Endothelial cell of umbilical vein (primary cell): ENCODE measurements around the gene ANKRD16. TPM values are rescaled to one million over a fixed set of nuclear protein-coding genes. Genes with fewer than 3 reads are reported as not detected.

Source experiments
- BruUV-seq: library from RNA; stranded (reverse); fragments of 400-500 nt; replicated peaks from 2 replicates; lab custom pipeline; 2021; lab: Mats Ljungman, UMichigan
- CTCF ChIA-PET: fragments of 300-600, 350-600 bp; sonication (Branson Sonifier 250); formaldehyde crosslinking; loops from one replicate; lab custom pipeline; 2021; ENCODE audit warnings: antibody characterized with exemption, inconsistent platforms; lab: Charles Lee
- POLR2A ChIA-PET: fragments of 300-600, 350-600 bp; sonication (Branson Sonifier 250); formaldehyde crosslinking; loops from one replicate; lab custom pipeline; 2021; ENCODE audit warnings: antibody characterized with exemption, inconsistent platforms; lab: Charles Lee
- DNase-seq: peaks from one replicate; pipeline ENCODE4 v3.0.0-alpha.2; 2011; ENCODE audit warnings: low read depth, low spot score
- FAIRE-seq: peaks from 2 replicates; lab custom pipeline; 2011; peaks lifted over from hg19 to GRCh38; lab: Jason Lieb, UNC
- H2AFZ ChIP-seq: 2 replicates; pipeline ENCODE4 v1.6.0; 2012; ENCODE audit warnings: low read depth, low read length, control low read depth, inconsistent platforms
- H3K27ac ChIP-seq: 2 replicates; pipeline ENCODE4 v1.5.1; 2011; ENCODE audit warnings: low read depth, mild to moderate bottlenecking, control low read depth, low read length, moderate library complexity; ENCODE audit not compliant: insufficient read depth
- H3K27me3 ChIP-seq, 2 experiments: 2 replicates each; pipeline versions ENCODE4 v1.6.0 to v1.6.1; 2011; ENCODE audit warnings: low read length in 2 of 2, mixed read lengths in 1 of 2; ENCODE audit not compliant: control insufficient read depth in 2 of 2, insufficient read depth in 2 of 2
- H3K36me3 ChIP-seq, 2 experiments: 2 replicates in 1 of 2; 3 replicates in 1 of 2; pipeline ENCODE4 v1.5.1; 2011; ENCODE audit warnings: low read length in 2 of 2, mild to moderate bottlenecking in 1 of 2, moderate library complexity in 1 of 2; ENCODE audit not compliant: control insufficient read depth in 2 of 2, insufficient read depth in 2 of 2; ENCODE audit errors: extremely low read depth in 1 of 2
- H3K4me1 ChIP-seq: 3 replicates; pipeline ENCODE4 v1.5.1; 2011; ENCODE audit warnings: mild to moderate bottlenecking, low read length; ENCODE audit not compliant: control insufficient read depth, insufficient read depth; ENCODE audit errors: extremely low read depth
- H3K4me2 ChIP-seq: 2 replicates; pipeline ENCODE4 v1.6.1; 2011; ENCODE audit warnings: low read length, control low read depth, mixed read lengths; ENCODE audit not compliant: insufficient read depth
- H3K4me3 ChIP-seq, 3 experiments: fragments of 200-600 bp in 1 of 3; sonication (generic), shearing (Covaris generic) in 1 of 3; replicated peaks in 1 of 3; 2 replicates each; pipeline ENCODE4 v1.5.1; 2011 to 2016; ENCODE audit warnings: control low read depth in 3 of 3, low read length in 3 of 3, mild to moderate bottlenecking in 2 of 3, inconsistent platforms in 1 of 3, low read depth in 1 of 3, moderate library complexity in 1 of 3; ENCODE audit not compliant: insufficient read depth in 1 of 3
- H3K79me2 ChIP-seq: 2 replicates; pipeline ENCODE4 v1.6.0; 2012; ENCODE audit warnings: low read length, inconsistent platforms; ENCODE audit not compliant: control insufficient read depth, insufficient read depth
- H3K9ac ChIP-seq: replicated peaks from 2 replicates; pipeline ENCODE3; 2011; ENCODE audit warnings: low read length, control low read depth; ENCODE audit not compliant: insufficient read depth; ENCODE audit errors: extremely low read depth
- H3K9me1 ChIP-seq: replicated peaks from 3 replicates; pipeline ENCODE4 v1.6.0; 2011; ENCODE audit warnings: mild to moderate bottlenecking, low read length; ENCODE audit not compliant: control insufficient read depth, insufficient read depth; ENCODE audit errors: extremely low read depth
- H3K9me3 ChIP-seq: replicated peaks from 2 replicates; pipeline ENCODE4 v1.5.1; 2012; ENCODE audit warnings: low read length, inconsistent platforms; ENCODE audit not compliant: control insufficient read depth, insufficient read depth
- H4K20me1 ChIP-seq: replicated peaks from 2 replicates; pipeline ENCODE3; 2011; ENCODE audit warnings: mild to moderate bottlenecking, low read length; ENCODE audit not compliant: control insufficient read depth, insufficient read depth; ENCODE audit errors: extremely low read depth
- CTCF ChIP-seq, 2 donors: IDR thresholded peaks; 1 replicate in 1 of 2; 2 replicates in 1 of 2; pipeline ENCODE4 v1.5.1; 2011; ENCODE audit warnings: low read length in 2 of 2, mild to moderate bottlenecking in 2 of 2, moderate library complexity in 2 of 2, control low read depth in 1 of 2, inconsistent platforms in 1 of 2, low read depth in 1 of 2; ENCODE audit not compliant: insufficient read depth in 1 of 2; ENCODE audit errors: extremely low read depth in 1 of 2
- EZH2 ChIP-seq: IDR thresholded peaks from 2 replicates; pipeline ENCODE4 v1.6.1; 2012; ENCODE audit warnings: borderline replicate concordance, low read depth, mild to moderate bottlenecking, moderate library complexity, low read length, inconsistent platforms; ENCODE audit not compliant: severe bottlenecking
- FOS ChIP-seq: IDR thresholded peaks from 2 replicates; pipeline ENCODE4 v1.6.1; 2011; ENCODE audit warnings: mild to moderate bottlenecking, low read length, moderate library complexity, borderline replicate concordance; ENCODE audit not compliant: insufficient read depth
- GATA2 ChIP-seq: IDR thresholded peaks from 2 replicates; pipeline ENCODE4 v1.7.0; 2011; ENCODE audit warnings: low read depth, mild to moderate bottlenecking, moderate library complexity, mixed read lengths, low read length; ENCODE audit not compliant: insufficient read length, insufficient read depth
- JUN ChIP-seq: IDR thresholded peaks from 2 replicates; pipeline ENCODE4 v1.6.1; 2011; ENCODE audit warnings: borderline replicate concordance, low read depth; ENCODE audit not compliant: insufficient read length, insufficient read depth
- POLR2A ChIP-seq: IDR thresholded peaks from 2 replicates; pipeline ENCODE4 v1.6.1; 2012; ENCODE audit warnings: low read depth, mild to moderate bottlenecking, control low read depth, low read length
- POLR2AphosphoS5 ChIP-seq: IDR thresholded peaks from 2 replicates; pipeline ENCODE4 v1.6.1; 2012; ENCODE audit warnings: low read depth, mild to moderate bottlenecking, control low read depth, low read length, moderate library complexity; ENCODE audit not compliant: insufficient read depth
- dilution Hi-C: fragments of 300-500 bp; cut with MboI; formaldehyde crosslinking; loops from one replicate; pipeline ENCODE4 v1.15.0; 2019; ENCODE audit warnings: low sequenced_read_pairs; ENCODE audit not compliant: extremely low pct_ligation_motif_present
- intact Hi-C: fragments of 100-400 bp; cut with micrococcal nuclease; formaldehyde crosslinking; loops from one replicate; pipeline ENCODE4 v1.10.0; 2022
- polyA plus RNA-seq, 4 experiments: library from polyadenylated mRNA; depleted of rRNA in 3 of 4; stranded (reverse) in 3 of 4; unstranded in 1 of 4; fragments of >200 nt; gene quantifications; 2 replicates each; pipeline versions ENCODE4 v1.2.1 to v1.2.3, GENCODE V29; 2011 to 2012; ENCODE audit warnings: missing spikeins in 1 of 4
- total RNA-seq: library from RNA; stranded (reverse); gene quantifications from 2 replicates; pipeline ENCODE4 v1.2.3, GENCODE V29; 2021
- TF ChIP-seq, protein P1 (sequence below): IDR thresholded peaks from 2 replicates; pipeline ENCODE4 v1.6.1; 2011; ENCODE audit not compliant: insufficient read depth, insufficient read length

ANKRD16 gene
- total and polyA plus RNA-seq, 2 donors (not counting 3 experiments of a cell fraction or from before 2014, with no cell fraction given): 6.9 to 8.0 TPM

DNA sequence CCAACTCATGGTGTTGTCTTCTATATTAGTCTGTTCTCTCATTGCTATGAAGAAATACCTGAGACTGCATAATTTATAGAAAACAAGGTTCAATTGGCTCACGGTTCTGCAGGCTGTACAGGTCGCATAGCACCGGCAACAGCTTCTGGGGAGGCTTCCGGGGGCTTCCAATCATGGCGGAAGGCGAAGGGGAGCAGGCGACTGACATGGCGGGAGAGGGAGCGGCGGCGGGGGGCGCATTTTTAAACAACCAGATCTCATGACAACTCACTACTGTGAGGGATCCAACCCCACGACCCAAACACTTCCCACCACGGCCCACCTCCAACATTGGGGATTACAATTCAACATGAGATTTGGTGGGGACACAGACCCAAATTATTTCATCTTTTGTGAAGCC lies 47.7 kb downstream of the ANKRD16 start:
- H3K79me2 ChIP-seq: no peaks in the 10 kb centered on the region
- peaks cover 8% of the 10 kb centered on the region for H3K4me1 ChIP-seq
- H3K27ac ChIP-seq: no peak overlapping the region
- no peaks in the 10 kb centered on the region for H3K9me1 ChIP-seq
- DNase-seq: no peak
- no peak overlapping the region for H3K9ac ChIP-seq
- H3K4me2 ChIP-seq: no peak overlapping the region
- H3K27me3 ChIP-seq: no peaks in the 10 kb centered on the region
- no peak overlapping the region for H2AFZ ChIP-seq
- dilution Hi-C loops (no loop called here), intact Hi-C loops (no loop called here)
- ChIA-PET CTCF (interaction anchor here (1.5 kb wide), 1 partner anchor 11 kb away, joined by 6 read pairs; no protein-coding TSS in a partner anchor), POLR2A (no interaction called here)
- no peaks in the 10 kb centered on the region for H3K9me3 ChIP-seq
- no peaks in the 10 kb centered on the region for H4K20me1 ChIP-seq
- no peak overlapping the region for H3K4me3 ChIP-seq
- H3K36me3 ChIP-seq: no peaks in the 10 kb centered on the region
- no peak for FAIRE-seq
- no TSS peak for BruUV-seq
- TF ChIP-seq FOS (no peak), EZH2 (no peak), GATA2 (no peak), POLR2A (no peak), POLR2AphosphoS5 (no peak), CTCF (IDR thresholded peaks at IDR 0.05; ENCODE audit: extremely low read depth in 1 of 2, insufficient read depth in 1 of 2, low read depth in 1 of 2, low read length in 2 of 2) (no peak), JUN (no peak)
- TF ChIP-seq, protein P1, sequence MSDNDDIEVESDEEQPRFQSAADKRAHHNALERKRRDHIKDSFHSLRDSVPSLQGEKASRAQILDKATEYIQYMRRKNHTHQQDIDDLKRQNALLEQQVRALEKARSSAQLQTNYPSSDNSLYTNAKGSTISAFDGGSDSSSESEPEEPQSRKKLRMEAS: no peak
